ENCODE results near the gene MAP3K12. TPM values are rescaled to one million over a fixed set of nuclear protein-coding genes. Genes with fewer than 3 reads are reported as not detected.
A peak's percentile ranks its signal among the peaks of the same experiment; 100 is the strongest.

The MAP3K12 gene
- total RNA-seq, 1 experiment from 2014 or later, result 14.7 TPM

- no peak for DNase-seq
- intact Hi-C loops (cut with micrococcal nuclease; ENCODE audit: unreplicated experiment), result no loop called here
- H3K4me3 ChIP-seq, result no peak overlapping the region
- ChIA-PET CTCF (interaction anchor here (0.9 kb wide), 1 partner anchor 163 kb away, joined by 3 read pairs; the partner anchor contains the start of gene AAAS), POLR2A (ENCODE audit: unreplicated experiment) (interaction anchor here (0.7 kb wide), 2 partner anchors 8 to 139 kb away, joined by 3 to 5 read pairs; no protein-coding TSS in a partner anchor)
- peaks cover 39% of the 10 kb centered on the region for H4K20me1 ChIP-seq (ENCODE audit: insufficient read depth)
- H3K4me2 ChIP-seq, result no peak overlapping the region
- no peak overlapping the region for H2AFZ ChIP-seq
- peaks cover 63% of the 10 kb centered on the region for H3F3A ChIP-seq (ENCODE audit: insufficient read depth, low read depth)
- H3K27me3 ChIP-seq (ENCODE audit: insufficient read depth, low read depth), result no peaks in the 10 kb centered on the region
- H3K9me2 ChIP-seq (ENCODE audit: insufficient read depth), result no peaks in the 10 kb centered on the region
- TSS peak; percentile 7 for BruUV-seq (replicated peaks)
- H3K9me3 ChIP-seq (ENCODE audit: insufficient read depth, low read depth), result no peaks in the 10 kb centered on the region
- H3K36me3 ChIP-seq (ENCODE audit: low read depth), result peaks cover 9% of the 10 kb centered on the region
- H3K27ac ChIP-seq, result no peak overlapping the region
- no peak for TF ChIP-seq CTCF (conservative IDR thresholded peaks at IDR 0.05)
- no peak for TF ChIP-seq EZH2 (IDR thresholded peaks at IDR 0.05; ENCODE audit: low read depth)
- no peaks in the 10 kb centered on the region for H3K4me1 ChIP-seq (replicated peaks; ENCODE audit: insufficient read depth)
- H3K79me2 ChIP-seq (ENCODE audit: low read depth), result peaks cover 5% of the 10 kb centered on the region; the same call in 1 of the 2 replicates
These were observed 15.3 kb downstream of the MAP3K12 start for GRCh38 chr12:53483979-53484377.

GRCh38 chr12:53483225-53483978 lies 15.9 kb downstream of the MAP3K12 start:
- peaks cover 68% of the 10 kb centered on the region for H3F3A ChIP-seq (ENCODE audit: insufficient read depth, low read depth)
- intact Hi-C loops (cut with micrococcal nuclease; ENCODE audit: unreplicated experiment), result no loop called here
- no peak for DNase-seq
- H3K9me3 ChIP-seq (ENCODE audit: insufficient read depth, low read depth), result no peaks in the 10 kb centered on the region
- H3K4me3 ChIP-seq, result no peak overlapping the region
- H4K20me1 ChIP-seq (ENCODE audit: insufficient read depth), result peaks cover 45% of the 10 kb centered on the region
- no peaks in the 10 kb centered on the region for H3K27me3 ChIP-seq (ENCODE audit: insufficient read depth, low read depth)
- H3K4me1 ChIP-seq (replicated peaks; ENCODE audit: insufficient read depth), result no peaks in the 10 kb centered on the region
- no peaks in the 10 kb centered on the region for H3K9me2 ChIP-seq (ENCODE audit: insufficient read depth)
- no peak for TF ChIP-seq CTCF (conservative IDR thresholded peaks at IDR 0.05)
- no peak for TF ChIP-seq EZH2 (IDR thresholded peaks at IDR 0.05; ENCODE audit: low read depth)
- peaks cover 15% of the 10 kb centered on the region for H3K36me3 ChIP-seq (ENCODE audit: low read depth)
- no peak overlapping the region for H2AFZ ChIP-seq
- no TSS peak for BruUV-seq (replicated peaks)
- CTCF ChIA-PET, result interaction anchor here (0.9 kb wide), 1 partner anchor 162 kb away, joined by 3 read pairs; the partner anchor contains the start of gene AAAS
- H3K27ac ChIP-seq, result no peak overlapping the region
- POLR2A ChIA-PET (ENCODE audit: unreplicated experiment), result interaction anchor here (0.7 kb wide), 1 partner anchor 8 kb away, joined by 5 read pairs; no protein-coding TSS in a partner anchor
- peaks cover 7% of the 10 kb centered on the region; the same call in 1 of the 2 replicates for H3K79me2 ChIP-seq (ENCODE audit: low read depth)
- no peak overlapping the region for H3K4me2 ChIP-seq

- Histone ChIP-seq H2AFZ (no peak overlapping the region), H3K79me2 (ENCODE audit: low read depth) (peaks cover 12% of the 10 kb centered on the region), H3K4me1 (replicated peaks; ENCODE audit: insufficient read depth) (no peaks in the 10 kb centered on the region), H3K9me2 (ENCODE audit: insufficient read depth) (no peaks in the 10 kb centered on the region), H3K4me3 (no peak overlapping the region), H3K9me3 (ENCODE audit: insufficient read depth, low read depth) (no peaks in the 10 kb centered on the region), H3K4me2 (no peak overlapping the region), H3F3A (ENCODE audit: insufficient read depth, low read depth) (peaks cover 75% of the 10 kb centered on the region), H3K27me3 (ENCODE audit: insufficient read depth, low read depth) (no peaks in the 10 kb centered on the region), H3K27ac (no peak overlapping the region), H3K36me3 (ENCODE audit: low read depth) (peaks cover 22% of the 10 kb centered on the region), H4K20me1 (ENCODE audit: insufficient read depth) (peaks cover 52% of the 10 kb centered on the region)
- TF ChIP-seq EZH2 (IDR thresholded peaks at IDR 0.05; ENCODE audit: low read depth), result no peak
- no peak for TF ChIP-seq CTCF (conservative IDR thresholded peaks at IDR 0.05)
- ChIA-PET POLR2A (ENCODE audit: unreplicated experiment) (interaction anchor here (0.6 kb wide), 1 partner anchor 28 kb away, joined by 5 read pairs; no protein-coding TSS in a partner anchor), CTCF (no interaction called here)
- no peak for DNase-seq
- BruUV-seq (replicated peaks), result no TSS peak
- intact Hi-C loops (cut with micrococcal nuclease; ENCODE audit: unreplicated experiment), result no loop called here
These were observed 16.6 kb downstream of the MAP3K12 start for GRCh38 chr12:53482626-53483168.

Data from PC-9 (cell line).